ENCODE results near the gene SLC12A4.

DNA sequence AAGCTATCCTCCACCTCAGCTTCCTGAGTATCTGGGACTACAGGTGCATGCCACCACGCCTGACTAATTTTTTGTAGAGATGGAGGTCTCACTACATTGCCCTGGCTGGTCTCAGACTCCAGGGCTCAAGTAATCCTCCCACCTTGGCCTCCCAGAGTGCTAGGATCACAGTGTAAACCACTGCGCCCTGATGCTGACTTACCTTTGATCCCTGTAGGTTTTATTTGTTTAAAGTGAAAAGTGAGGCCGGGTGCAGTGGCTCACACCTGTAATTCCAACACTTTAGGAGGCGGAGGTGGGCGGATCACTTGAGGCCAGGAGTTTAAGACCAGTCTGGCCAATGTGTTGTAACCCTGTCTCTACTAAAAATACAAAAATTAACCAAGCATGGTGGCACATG, 66.7 kb downstream of the SLC12A4 start:
- TF ChIP-seq YY1 (IDR thresholded peaks at IDR 0.05; ENCODE audit: insufficient read depth, insufficient read length) (no peak), ZNF274 (IDR thresholded peaks at IDR 0.05; ENCODE audit: low read depth, low read length) (no peak)

Measured in NT2/D1 (cell line).